Chondrocyte (in vitro differentiated cells): ENCODE data around the gene ISM2. TPM values are rescaled to one million over a fixed set of nuclear protein-coding genes. Genes with fewer than 3 reads are reported as not detected.

Experiments
- DNase-seq: peaks from one replicate; pipeline ENCODE4 v3.0.0; 2021; ENCODE audit warnings: mixed read lengths, low spot score
- H3K27ac Mint-ChIP-seq: one replicate; pipeline ENCODE4 v1.8.0; 2021; ENCODE audit warnings: mild to moderate bottlenecking, moderate library complexity, mixed read lengths; ENCODE audit not compliant: unreplicated experiment
- H3K27me3 Mint-ChIP-seq: 2 replicates; pipeline ENCODE4 v1.8.0; 2021; ENCODE audit warnings: low read depth, mixed read lengths
- H3K36me3 Mint-ChIP-seq: 2 replicates; pipeline ENCODE4 v1.8.0; 2021; ENCODE audit warnings: low read depth, mixed read lengths
- H3K4me1 Mint-ChIP-seq: 2 replicates; pipeline ENCODE4 v1.8.0; 2021; ENCODE audit warnings: low read depth, mild to moderate bottlenecking, mixed read lengths
- H3K4me3 Mint-ChIP-seq: one replicate; pipeline ENCODE4 v1.8.0; 2021; ENCODE audit warnings: mild to moderate bottlenecking, moderate library complexity, mixed read lengths; ENCODE audit not compliant: unreplicated experiment
- H3K9me3 Mint-ChIP-seq: 2 replicates; pipeline ENCODE4 v1.8.0; 2021; ENCODE audit warnings: low read depth, mixed read lengths
- total RNA-seq: library from RNA; stranded (reverse); gene quantifications from 3 replicates; pipeline ENCODE4 v1.2.1, GENCODE V29; 2021
- TF ChIP-seq, protein P1 (sequence below): fragments of 200-600 bp; sonication (generic); IDR thresholded peaks from 2 replicates; pipeline ENCODE4 v1.5.0; 2021; ENCODE audit warnings: antibody characterized with exemption, mild to moderate bottlenecking, moderate library complexity

The ISM2 gene
- total RNA-seq, 1 donor from 2014 or later: 0.20 TPM

DNA sequence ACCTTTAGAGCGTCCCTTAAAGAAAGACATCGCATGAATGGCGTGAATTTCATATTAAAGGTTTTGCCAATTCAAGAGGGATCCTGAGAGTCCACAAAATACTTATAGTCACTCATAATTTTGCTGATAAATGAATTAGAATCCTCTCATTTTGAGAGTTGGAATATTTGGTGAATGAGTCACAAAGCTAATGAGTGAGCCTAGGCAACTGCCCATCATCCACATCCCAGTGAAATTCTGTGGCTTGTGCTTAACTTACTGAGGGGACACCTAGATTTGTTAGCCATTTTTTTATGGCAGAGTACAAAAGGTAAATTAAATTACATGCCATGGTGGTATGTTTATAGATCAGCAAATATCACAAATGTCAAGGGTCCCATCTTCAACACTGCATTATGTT lies 62.6 kb downstream of the ISM2 start:
- DNase-seq: no peak
- Mint-ChIP-seq H3K27ac (no peak overlapping the region), H3K27me3 (no peaks in the 10 kb centered on the region), H3K9me3 (no peaks in the 10 kb centered on the region), H3K4me1 (no peaks in the 10 kb centered on the region), H3K4me3 (no peak overlapping the region), H3K36me3 (peaks cover 43% of the 10 kb centered on the region)
- TF ChIP-seq, protein P1, sequence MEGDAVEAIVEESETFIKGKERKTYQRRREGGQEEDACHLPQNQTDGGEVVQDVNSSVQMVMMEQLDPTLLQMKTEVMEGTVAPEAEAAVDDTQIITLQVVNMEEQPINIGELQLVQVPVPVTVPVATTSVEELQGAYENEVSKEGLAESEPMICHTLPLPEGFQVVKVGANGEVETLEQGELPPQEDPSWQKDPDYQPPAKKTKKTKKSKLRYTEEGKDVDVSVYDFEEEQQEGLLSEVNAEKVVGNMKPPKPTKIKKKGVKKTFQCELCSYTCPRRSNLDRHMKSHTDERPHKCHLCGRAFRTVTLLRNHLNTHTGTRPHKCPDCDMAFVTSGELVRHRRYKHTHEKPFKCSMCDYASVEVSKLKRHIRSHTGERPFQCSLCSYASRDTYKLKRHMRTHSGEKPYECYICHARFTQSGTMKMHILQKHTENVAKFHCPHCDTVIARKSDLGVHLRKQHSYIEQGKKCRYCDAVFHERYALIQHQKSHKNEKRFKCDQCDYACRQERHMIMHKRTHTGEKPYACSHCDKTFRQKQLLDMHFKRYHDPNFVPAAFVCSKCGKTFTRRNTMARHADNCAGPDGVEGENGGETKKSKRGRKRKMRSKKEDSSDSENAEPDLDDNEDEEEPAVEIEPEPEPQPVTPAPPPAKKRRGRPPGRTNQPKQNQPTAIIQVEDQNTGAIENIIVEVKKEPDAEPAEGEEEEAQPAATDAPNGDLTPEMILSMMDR: no peak

- Mint-ChIP-seq H3K4me1 (peaks cover 1% of the 10 kb centered on the region), H3K4me3 (no peak overlapping the region), H3K27ac (no peak overlapping the region), H3K9me3 (no peaks in the 10 kb centered on the region), H3K36me3 (peaks cover 68% of the 10 kb centered on the region), H3K27me3 (no peaks in the 10 kb centered on the region)
- DNase-seq: no peak
- TF ChIP-seq, protein P1: no peak
These were observed 72.2 kb downstream of the ISM2 start for GRCh38 chr14:77426396-77426795.

DNA sequence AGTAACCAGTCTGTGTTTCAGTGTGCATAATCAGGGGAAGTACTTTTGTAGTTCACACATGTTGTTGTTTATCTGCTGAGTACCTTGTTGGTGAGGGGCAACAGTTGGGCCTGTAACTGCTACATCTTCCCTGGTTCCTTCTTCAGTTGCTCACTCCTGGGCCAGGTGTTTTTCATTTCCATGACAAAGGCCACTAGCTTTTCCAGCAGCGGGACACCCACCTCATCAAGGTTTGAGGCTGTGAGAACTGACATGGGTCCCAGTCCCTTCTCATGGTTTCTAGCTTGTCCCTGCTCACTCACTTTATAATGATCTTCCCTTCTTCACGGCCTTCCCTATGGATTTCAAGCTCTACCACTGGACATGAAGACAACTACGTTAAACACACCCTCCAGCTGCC lies 73.8 kb downstream of the ISM2 start:
- no peak for DNase-seq
- Mint-ChIP-seq H3K36me3 (peaks cover 63% of the 10 kb centered on the region), H3K27ac (no peak overlapping the region), H3K9me3 (peaks cover 3% of the 10 kb centered on the region), H3K27me3 (no peaks in the 10 kb centered on the region), H3K4me3 (no peak overlapping the region), H3K4me1 (peaks cover 3% of the 10 kb centered on the region)
- TF ChIP-seq, protein P1: no peak

Other genes starting within 250 kb of the ISM2 start
- not detected in 3 replicates for gene NGB, start 227.6 kb downstream of the ISM2 start, total RNA-seq
- 30.1 to 45.1 TPM (median 34.7 TPM) in 3 replicates for gene POMT2, start 177.9 kb downstream of the ISM2 start, total RNA-seq
- gene GSTZ1, start 177.8 kb downstream of the ISM2 start, total RNA-seq: 9.8 to 14.1 TPM (median 12.5 TPM) in 3 replicates
- 10.3 to 12.5 TPM (median 10.4 TPM) in 3 replicates for gene TMED8, start 121.7 kb downstream of the ISM2 start, total RNA-seq
- gene SAMD15, start 121.4 kb downstream of the ISM2 start, total RNA-seq: 1.2 to 3.3 TPM (median 1.4 TPM) in 3 replicates
- gene NOXRED1, start 75.3 kb downstream of the ISM2 start, total RNA-seq: 0.18 to 0.37 TPM (median 0.27 TPM) in 3 replicates
- gene VIPAS39, start 41.2 kb downstream of the ISM2 start, total RNA-seq: 21.2 to 24.3 TPM (median 21.9 TPM) in 3 replicates
- 85.0 to 107 TPM (median 85.7 TPM) in 3 replicates for gene AHSA1, start 40.7 kb downstream of the ISM2 start, total RNA-seq
- gene SPTLC2, start 117.8 kb upstream of the ISM2 start, total RNA-seq: 25.3 to 30.1 TPM (median 29.1 TPM) in 3 replicates
- 7.6 to 12.7 TPM (median 8.3 TPM) in 3 replicates for gene ALKBH1, start 209.2 kb upstream of the ISM2 start, total RNA-seq
- gene SLIRP, start 209.3 kb upstream of the ISM2 start, total RNA-seq: 64.6 to 101 TPM (median 79.5 TPM) in 3 replicates